LNCaP clone FGC (cell line): ENCODE data around the gene RABEP1.
A peak's percentile ranks its signal among the peaks of the same experiment; 100 is the strongest.

Source experiments
- DNase-seq: peaks from one replicate; pipeline ENCODE4 v3.0.0-alpha.2; 2011; ENCODE audit warnings: low read depth
- H3K4me3 ChIP-seq: 2 replicates; pipeline ENCODE4 v1.5.1; 2011; ENCODE audit warnings: mild to moderate bottlenecking, low read depth, low read length, control low read depth
- TF ChIP-seq, protein P1 (sequence below): IDR thresholded peaks from 2 replicates; pipeline ENCODE4 v1.5.1; 2012; ENCODE audit warnings: mild to moderate bottlenecking; ENCODE audit not compliant: control insufficient read depth, insufficient read depth; ENCODE audit errors: extremely low read depth

The RABEP1 gene

DNA sequence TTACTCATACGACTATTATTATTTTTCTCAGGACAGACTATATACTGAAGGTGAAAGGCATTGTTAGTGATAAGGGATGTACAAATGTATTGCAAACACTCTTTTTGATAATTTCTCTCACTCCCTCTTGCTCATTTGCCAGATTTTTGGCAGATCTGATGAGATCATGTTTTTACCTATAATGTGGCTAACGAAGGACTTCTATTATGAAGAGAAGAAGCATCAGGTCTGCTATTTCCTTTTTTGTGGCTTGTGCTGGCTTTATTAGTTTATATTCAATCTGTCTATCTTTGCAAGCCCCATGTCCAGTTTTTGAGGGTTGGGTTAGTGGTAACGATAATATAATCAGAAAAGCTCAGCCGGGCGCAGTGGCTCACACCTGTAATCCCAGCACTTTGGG, 25.0 kb upstream of the RABEP1 start:
- no peak overlapping the region for H3K4me3 ChIP-seq
- no peak for DNase-seq
- TF ChIP-seq, protein P1, sequence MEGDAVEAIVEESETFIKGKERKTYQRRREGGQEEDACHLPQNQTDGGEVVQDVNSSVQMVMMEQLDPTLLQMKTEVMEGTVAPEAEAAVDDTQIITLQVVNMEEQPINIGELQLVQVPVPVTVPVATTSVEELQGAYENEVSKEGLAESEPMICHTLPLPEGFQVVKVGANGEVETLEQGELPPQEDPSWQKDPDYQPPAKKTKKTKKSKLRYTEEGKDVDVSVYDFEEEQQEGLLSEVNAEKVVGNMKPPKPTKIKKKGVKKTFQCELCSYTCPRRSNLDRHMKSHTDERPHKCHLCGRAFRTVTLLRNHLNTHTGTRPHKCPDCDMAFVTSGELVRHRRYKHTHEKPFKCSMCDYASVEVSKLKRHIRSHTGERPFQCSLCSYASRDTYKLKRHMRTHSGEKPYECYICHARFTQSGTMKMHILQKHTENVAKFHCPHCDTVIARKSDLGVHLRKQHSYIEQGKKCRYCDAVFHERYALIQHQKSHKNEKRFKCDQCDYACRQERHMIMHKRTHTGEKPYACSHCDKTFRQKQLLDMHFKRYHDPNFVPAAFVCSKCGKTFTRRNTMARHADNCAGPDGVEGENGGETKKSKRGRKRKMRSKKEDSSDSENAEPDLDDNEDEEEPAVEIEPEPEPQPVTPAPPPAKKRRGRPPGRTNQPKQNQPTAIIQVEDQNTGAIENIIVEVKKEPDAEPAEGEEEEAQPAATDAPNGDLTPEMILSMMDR, result no peak

DNA sequence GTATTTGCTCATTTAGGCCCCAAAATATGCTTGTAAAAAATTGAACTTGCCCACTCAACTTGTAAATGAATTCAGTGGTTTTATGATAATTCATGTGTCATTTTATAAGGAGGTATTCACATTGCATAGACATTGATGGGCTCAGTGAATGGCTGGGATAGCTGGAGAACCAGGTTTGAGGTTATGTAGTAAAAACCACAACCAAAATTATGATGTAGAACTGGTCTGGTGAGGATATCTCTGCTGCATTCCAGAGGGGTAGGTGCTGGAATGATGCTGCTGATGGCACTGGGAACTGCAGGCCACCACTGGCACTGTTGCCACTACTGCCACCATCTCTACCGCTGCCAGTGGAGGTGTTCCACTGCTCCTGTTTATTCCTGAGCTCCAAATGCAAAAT, 21.5 kb upstream of the RABEP1 start:
- TF ChIP-seq, protein P1, result no peak
- no peak for DNase-seq
- no peak overlapping the region for H3K4me3 ChIP-seq

DNA sequence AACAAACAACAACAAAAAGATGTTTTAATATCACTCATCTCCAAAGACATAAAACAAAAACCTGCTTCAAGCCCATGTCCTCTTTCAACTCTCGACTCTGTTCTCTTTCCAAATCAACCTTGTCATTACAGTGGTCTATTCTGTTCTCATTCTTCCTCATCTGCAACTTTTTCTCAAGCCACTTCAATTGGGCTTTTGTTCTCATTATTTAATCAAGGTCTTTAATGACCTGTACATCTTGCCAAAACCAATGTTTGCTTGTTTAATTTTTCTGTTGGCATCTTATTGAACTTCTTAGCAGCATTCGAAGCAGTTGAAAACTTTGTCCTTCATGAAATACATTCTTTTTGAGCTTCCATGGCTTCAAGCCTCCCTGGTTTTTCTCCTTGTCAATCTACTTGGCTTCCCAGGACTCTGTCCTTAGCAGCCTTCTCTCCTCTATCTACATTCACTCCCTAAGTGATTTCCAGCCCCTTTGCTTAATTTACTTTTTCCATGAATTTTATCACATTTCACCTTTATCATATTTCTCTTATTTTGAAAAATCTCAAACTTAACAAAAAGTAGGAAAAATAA, 19.6 kb upstream of the RABEP1 start:
- DNase-seq, result peak; percentile 85
- TF ChIP-seq, protein P1, result no peak
- H3K4me3 ChIP-seq, result no peak overlapping the region

DNA sequence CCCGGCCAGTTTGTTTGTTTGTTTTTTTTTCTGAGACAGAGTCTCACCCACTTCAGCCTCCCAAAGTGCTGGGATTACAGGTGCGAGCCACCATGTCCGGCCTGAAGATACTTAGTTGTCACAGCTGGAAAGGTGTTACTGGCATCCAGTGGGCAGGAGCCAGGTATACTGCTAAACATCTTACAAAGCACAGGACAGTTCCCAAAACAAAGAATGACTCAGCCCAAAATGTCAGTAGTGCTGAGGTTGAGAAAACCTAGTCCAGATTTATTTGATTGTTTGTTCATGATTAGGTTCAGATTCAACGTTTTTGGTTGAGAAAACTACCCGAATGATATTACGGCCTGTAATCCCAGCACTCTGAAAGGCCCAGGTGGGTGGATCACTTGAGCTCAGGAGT, 18.6 kb upstream of the RABEP1 start:
- no peak for DNase-seq
- no peak overlapping the region for H3K4me3 ChIP-seq
- TF ChIP-seq, protein P1, result no peak

DNA sequence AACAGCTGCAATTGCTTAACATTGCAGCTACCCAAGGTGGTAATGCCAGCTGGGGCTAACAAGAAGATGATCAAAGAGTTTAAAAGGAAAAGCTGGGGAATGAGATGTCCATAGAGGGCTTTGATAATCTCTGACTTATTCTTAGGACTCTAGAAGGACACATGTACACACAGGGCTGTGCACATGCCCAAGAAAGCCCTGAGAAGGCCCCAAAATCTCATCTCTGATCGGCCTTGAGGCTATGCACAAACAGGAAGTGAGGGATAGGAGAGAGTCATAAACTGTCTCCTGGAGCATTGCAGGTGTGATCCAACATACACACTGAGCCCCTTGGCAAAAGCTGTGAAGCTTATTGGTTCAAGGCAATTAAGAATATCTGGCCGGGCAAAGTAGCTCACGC, 17.2 kb upstream of the RABEP1 start:
- no peak for DNase-seq
- TF ChIP-seq, protein P1, result no peak
- H3K4me3 ChIP-seq, result no peak overlapping the region

DNA sequence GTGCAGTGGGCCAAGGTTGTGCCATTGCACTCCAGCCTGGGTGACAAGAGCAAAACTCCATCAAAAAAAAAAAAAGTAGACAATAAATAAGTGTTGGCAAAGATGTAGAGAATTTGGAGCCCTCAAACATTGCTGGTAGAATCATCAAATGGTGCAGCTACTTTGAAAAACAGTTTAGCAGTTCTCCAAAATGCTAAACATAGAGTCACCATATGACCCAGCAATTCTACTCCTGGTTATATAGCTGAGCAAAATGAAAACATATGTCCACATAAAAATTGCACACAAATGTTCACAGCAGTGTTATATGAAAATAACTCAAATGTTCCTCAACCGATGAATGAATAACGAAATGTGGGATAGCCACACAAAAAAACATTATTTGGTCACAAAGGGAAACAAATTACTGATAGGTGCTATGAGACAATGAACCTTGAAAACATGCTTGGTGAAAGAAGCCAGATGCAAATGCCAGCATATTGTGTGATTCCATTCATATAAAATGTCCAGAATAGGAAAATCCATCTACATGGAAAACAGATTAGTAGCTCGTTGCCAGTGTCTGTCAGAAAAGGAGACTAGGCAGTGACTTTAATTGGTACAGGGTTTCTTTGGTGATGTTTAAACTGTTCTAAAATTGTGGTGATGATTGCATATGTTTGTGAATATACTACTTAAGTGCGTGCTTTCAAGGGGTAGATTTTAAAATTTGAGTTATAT, 12.7 kb upstream of the RABEP1 start:
- TF ChIP-seq, protein P1, result no peak
- no peak for DNase-seq
- H3K4me3 ChIP-seq, result no peak overlapping the region

DNA sequence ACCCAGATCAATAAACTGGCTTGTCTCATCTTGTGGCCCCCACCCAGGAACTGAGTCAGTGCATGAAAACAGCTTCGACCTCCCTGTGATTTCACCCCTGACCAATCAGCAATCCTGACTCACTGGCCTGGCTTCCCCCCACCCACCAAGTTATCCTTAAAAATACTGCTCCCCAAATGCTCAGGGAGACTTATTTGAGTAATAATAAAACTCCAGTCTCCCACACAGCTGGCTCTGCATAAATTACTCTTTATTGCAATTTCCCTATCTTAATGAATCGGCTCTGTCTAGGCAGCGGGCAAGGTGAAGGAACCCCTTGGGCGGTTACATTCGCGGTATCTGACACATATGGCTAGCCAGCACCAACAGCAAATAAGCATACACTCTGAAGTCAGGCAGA, 9.8 kb upstream of the RABEP1 start:
- TF ChIP-seq, protein P1, result no peak
- no peak overlapping the region for H3K4me3 ChIP-seq
- no peak for DNase-seq
